K562 (cell line): Measurements from ENCODE around the gene PFAS. TPM values are rescaled to one million over a fixed set of nuclear protein-coding genes. Genes with fewer than 3 reads are reported as not detected.

ENCODE experiments used
- ATF7 ChIP-seq: fragments of 450-650 bp; IDR thresholded peaks from 2 replicates; pipeline ENCODE4 v1.7.1; 2014; ENCODE audit warnings: mild to moderate bottlenecking, moderate library complexity
- CCNT2 ChIP-seq: IDR thresholded peaks from 2 replicates; pipeline ENCODE4 v1.6.1; 2011; ENCODE audit warnings: borderline replicate concordance, low read depth, mild to moderate bottlenecking, moderate library complexity, mixed read lengths, low read length; ENCODE audit not compliant: insufficient read length; ENCODE audit errors: extremely low read depth
- DPF2 ChIP-seq: fragments of 450-650 bp; IDR thresholded peaks from 2 replicates; pipeline ENCODE4 v1.6.1; 2016
- ETV1 ChIP-seq: fragments of 450-650 bp; conservative IDR thresholded peaks from 2 replicates; pipeline ENCODE4 v1.6.1; 2016; ENCODE audit warnings: missing genetic modification characterization, control low read depth, low read depth, missing compliant biosample characterization
- HDAC1 ChIP-seq, 2 experiments: fragments of 450-650 bp; IDR thresholded peaks; 2 replicates each; pipeline ENCODE4 v1.6.1; 2016 to 2017; ENCODE audit warnings: inconsistent platforms in 1 of 2, mild to moderate bottlenecking in 1 of 2, moderate library complexity in 1 of 2
- MAFK ChIP-seq: IDR thresholded peaks from 2 replicates; pipeline ENCODE4 v1.6.1; 2011; ENCODE audit warnings: low read length, improper control_type of control experiment
- MTA3 ChIP-seq: fragments of 450-650 bp; formaldehyde crosslinking; IDR thresholded peaks from 2 replicates; pipeline ENCODE4 v1.6.1; 2017; ENCODE audit warnings: mild to moderate bottlenecking, borderline replicate concordance
- MYC ChIP-seq, 2 experiments: fragments of 250-450 bp in 1 of 2; sonication (Bioruptor Pico) in 1 of 2; IDR thresholded peaks; 2 replicates each; pipeline versions ENCODE4 v1.5.1 to v1.6.1; 2012 to 2021; ENCODE audit warnings: low read depth in 2 of 2, borderline replicate concordance in 1 of 2, improper control_type of control experiment in 1 of 2, low read length in 1 of 2, mild to moderate bottlenecking in 1 of 2, moderate library complexity in 1 of 2
- NFRKB ChIP-seq: fragments of 450-650 bp; IDR thresholded peaks from 2 replicates; pipeline ENCODE4 v1.6.1; 2016; ENCODE audit warnings: low read depth
- NONO ChIP-seq, 2 experiments: fragments of 200-400 bp in 1 of 2; fragments of 450-650 bp in 1 of 2; formaldehyde crosslinking in 1 of 2; IDR thresholded peaks; 2 replicates each; pipeline ENCODE4 v1.6.1; 2017; ENCODE audit warnings: low read depth in 2 of 2, mild to moderate bottlenecking in 2 of 2, moderate library complexity in 2 of 2, low read length in 1 of 2
- PBX2 ChIP-seq, 2 experiments: IDR thresholded peaks in 1 of 2; conservative IDR thresholded peaks in 1 of 2; 2 replicates each; pipeline ENCODE4 v1.6.1; 2016; ENCODE audit warnings: low read depth in 2 of 2, mild to moderate bottlenecking in 1 of 2, missing compliant biosample characterization in 1 of 2, missing genetic modification characterization in 1 of 2, moderate library complexity in 1 of 2
- PML ChIP-seq: IDR thresholded peaks from 2 replicates; pipeline ENCODE4 v1.6.1; 2012; ENCODE audit warnings: low read length, inconsistent platforms
- POLR3A ChIP-seq: IDR thresholded peaks from 2 replicates; pipeline ENCODE4 v1.6.1; 2011; ENCODE audit warnings: borderline replicate concordance, mild to moderate bottlenecking, moderate library complexity; ENCODE audit not compliant: insufficient read length, insufficient read depth; ENCODE audit errors: extremely low read depth
- PTTG1 ChIP-seq: fragments of 450-650 bp; IDR thresholded peaks from 2 replicates; pipeline ENCODE4 v1.6.1; 2016; ENCODE audit warnings: low read depth, mild to moderate bottlenecking, missing genetic modification characterization, missing compliant biosample characterization
- SRSF9 ChIP-seq: fragments of 200-400 bp; formaldehyde crosslinking; IDR thresholded peaks from 2 replicates; pipeline ENCODE4 v1.6.1; 2017; ENCODE audit warnings: low read depth, low read length, borderline replicate concordance
- ZBTB8A ChIP-seq: fragments of 450-650 bp; IDR thresholded peaks from 2 replicates; pipeline ENCODE4 v1.6.1; 2018; ENCODE audit warnings: mild to moderate bottlenecking, moderate library complexity; ENCODE audit not compliant: partially characterized antibody
- ZNF263 ChIP-seq: sonication (generic); formaldehyde crosslinking; IDR thresholded peaks from 2 replicates; pipeline ENCODE4 v1.8.0; 2022; ENCODE audit warnings: mild to moderate bottlenecking, missing genetic modification reagents, borderline replicate concordance
- ZNF384 ChIP-seq: IDR thresholded peaks from 2 replicates; pipeline ENCODE4 v1.6.1; 2012; ENCODE audit warnings: low read depth, low read length, improper control_type of control experiment
- ZNF785 ChIP-seq: fragments of 250-450 bp; sonication (Bioruptor Pico); IDR thresholded peaks from 2 replicates; pipeline ENCODE4 v1.4.0; 2020; ENCODE audit warnings: mild to moderate bottlenecking
- polyA plus RNA-seq, 8 experiments: library from polyadenylated mRNA; depleted of rRNA in 4 of 8; stranded (reverse) in 5 of 8; unstranded in 3 of 8; fragments of >200 nt; fragmentation: Nextera tagmentation in 2 of 8; fragmentation: Illumina TruSeq in 1 of 8; extraction: Ambion mirVana in 2 of 8; extraction: Trizol in 1 of 8; gene quantifications; 2 replicates each; pipeline versions ENCODE4 v1.2.1 to v1.2.3, GENCODE V29; 2011 to 2014; ENCODE audit warnings: inconsistent platforms in 1 of 8, missing spikeins in 1 of 8
- total RNA-seq, 7 experiments: library from RNA; depleted of rRNA in 6 of 7; stranded (reverse); fragments of >200 nt in 6 of 7; fragmentation: Illumina TruSeq in 2 of 7; extraction: Trizol in 2 of 7; gene quantifications; 2 replicates each; pipeline versions ENCODE4 v1.2.1 to v1.2.3, GENCODE V29; 2011 to 2021; ENCODE audit warnings: low replicate concordance in 1 of 7
- TF ChIP-seq, protein P1 (sequence below): fragments of 250-450 bp; sonication (Bioruptor Pico); IDR thresholded peaks from 2 replicates; pipeline ENCODE4 v1.5.0; 2020; ENCODE audit warnings: mild to moderate bottlenecking
- TF ChIP-seq, protein P2 (sequence below): sonication (generic); formaldehyde crosslinking; IDR thresholded peaks from 2 replicates; pipeline ENCODE4 v1.8.1; 2022; ENCODE audit warnings: missing genetic modification reagents
- TF ChIP-seq, protein P3 (sequence below): fragments of 450-650 bp; IDR thresholded peaks from 2 replicates; pipeline ENCODE4 v1.6.1; 2016; ENCODE audit warnings: borderline replicate concordance

PFAS gene
- total and polyA plus RNA-seq, 9 of the 15 experiments (the other 6 are each of a cell fraction or from before 2014, with no cell fraction given), result 11.6 to 131 (median 43.9) TPM

- no peak for TF ChIP-seq NFRKB
- TF ChIP-seq MTA3, result no peak
- no peak; the same call in 1 of the 2 replicates for TF ChIP-seq MYC (IDR thresholded peaks at IDR 0.05; ENCODE audit: low read depth, low read length)
- no peak for TF ChIP-seq MYC (CRISPR knock-in tag; IDR thresholded peaks at IDR 0.05; ENCODE audit: borderline replicate concordance, low read depth)
- no peak for TF ChIP-seq DPF2
- no peak for TF ChIP-seq ZNF263 (CRISPR knock-in tag)
- no peak for TF ChIP-seq NONO (IDR thresholded peaks at IDR 0.05; ENCODE audit: low read depth in 2 of 2, low read length in 1 of 2)
- no peak for TF ChIP-seq ATF7
- TF ChIP-seq, protein P1, sequence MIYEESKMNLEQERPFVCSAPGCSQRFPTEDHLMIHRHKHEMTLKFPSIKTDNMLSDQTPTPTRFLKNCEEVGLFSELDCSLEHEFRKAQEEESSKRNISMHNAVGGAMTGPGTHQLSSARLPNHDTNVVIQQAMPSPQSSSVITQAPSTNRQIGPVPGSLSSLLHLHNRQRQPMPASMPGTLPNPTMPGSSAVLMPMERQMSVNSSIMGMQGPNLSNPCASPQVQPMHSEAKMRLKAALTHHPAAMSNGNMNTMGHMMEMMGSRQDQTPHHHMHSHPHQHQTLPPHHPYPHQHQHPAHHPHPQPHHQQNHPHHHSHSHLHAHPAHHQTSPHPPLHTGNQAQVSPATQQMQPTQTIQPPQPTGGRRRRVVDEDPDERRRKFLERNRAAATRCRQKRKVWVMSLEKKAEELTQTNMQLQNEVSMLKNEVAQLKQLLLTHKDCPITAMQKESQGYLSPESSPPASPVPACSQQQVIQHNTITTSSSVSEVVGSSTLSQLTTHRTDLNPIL (CRISPR knock-in tag), result no peak
- peak; percentile 4; the same call in 1 of the 2 replicates for TF ChIP-seq MAFK
- 0 out of 4 replicates have a peak, but pooled peaks of 1 of the 2 experiments have one; percentile 18 for TF ChIP-seq HDAC1 (IDR thresholded peaks at IDR 0.05)
- TF ChIP-seq PTTG1 (tag), result no peak
- no peak for TF ChIP-seq POLR3A
- TF ChIP-seq ETV1, result no peak
- no peak for TF ChIP-seq SRSF9
- TF ChIP-seq CCNT2, result no peak
- TF ChIP-seq, protein P2, sequence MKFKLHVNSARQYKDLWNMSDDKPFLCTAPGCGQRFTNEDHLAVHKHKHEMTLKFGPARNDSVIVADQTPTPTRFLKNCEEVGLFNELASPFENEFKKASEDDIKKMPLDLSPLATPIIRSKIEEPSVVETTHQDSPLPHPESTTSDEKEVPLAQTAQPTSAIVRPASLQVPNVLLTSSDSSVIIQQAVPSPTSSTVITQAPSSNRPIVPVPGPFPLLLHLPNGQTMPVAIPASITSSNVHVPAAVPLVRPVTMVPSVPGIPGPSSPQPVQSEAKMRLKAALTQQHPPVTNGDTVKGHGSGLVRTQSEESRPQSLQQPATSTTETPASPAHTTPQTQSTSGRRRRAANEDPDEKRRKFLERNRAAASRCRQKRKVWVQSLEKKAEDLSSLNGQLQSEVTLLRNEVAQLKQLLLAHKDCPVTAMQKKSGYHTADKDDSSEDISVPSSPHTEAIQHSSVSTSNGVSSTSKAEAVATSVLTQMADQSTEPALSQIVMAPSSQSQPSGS, result no peak
- no peak for TF ChIP-seq ZBTB8A
- no peak for TF ChIP-seq PML
- TF ChIP-seq PBX2 (CRISPR knock-in tag; IDR thresholded peaks at IDR 0.05; ENCODE audit: low read depth), result peak; percentile 71
- TF ChIP-seq PBX2 (tag; conservative IDR thresholded peaks at IDR 0.05; ENCODE audit: low read depth), result peak; percentile 96
- TF ChIP-seq, protein P3, sequence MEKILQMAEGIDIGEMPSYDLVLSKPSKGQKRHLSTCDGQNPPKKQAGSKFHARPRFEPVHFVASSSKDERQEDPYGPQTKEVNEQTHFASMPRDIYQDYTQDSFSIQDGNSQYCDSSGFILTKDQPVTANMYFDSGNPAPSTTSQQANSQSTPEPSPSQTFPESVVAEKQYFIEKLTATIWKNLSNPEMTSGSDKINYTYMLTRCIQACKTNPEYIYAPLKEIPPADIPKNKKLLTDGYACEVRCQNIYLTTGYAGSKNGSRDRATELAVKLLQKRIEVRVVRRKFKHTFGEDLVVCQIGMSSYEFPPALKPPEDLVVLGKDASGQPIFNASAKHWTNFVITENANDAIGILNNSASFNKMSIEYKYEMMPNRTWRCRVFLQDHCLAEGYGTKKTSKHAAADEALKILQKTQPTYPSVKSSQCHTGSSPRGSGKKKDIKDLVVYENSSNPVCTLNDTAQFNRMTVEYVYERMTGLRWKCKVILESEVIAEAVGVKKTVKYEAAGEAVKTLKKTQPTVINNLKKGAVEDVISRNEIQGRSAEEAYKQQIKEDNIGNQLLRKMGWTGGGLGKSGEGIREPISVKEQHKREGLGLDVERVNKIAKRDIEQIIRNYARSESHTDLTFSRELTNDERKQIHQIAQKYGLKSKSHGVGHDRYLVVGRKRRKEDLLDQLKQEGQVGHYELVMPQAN, result peak; percentile 36; the same call in 1 of the 2 replicates
- TF ChIP-seq ZNF384, result no peak
- TF ChIP-seq ZNF785, result no peak
Observed at GRCh38 chr17:8222380-8222629, 26.8 kb upstream of the PFAS start (continued).
